Peyer's patch (tissue), 4 donors: ENCODE results near the gene TOX2. TPM values are rescaled to one million over a fixed set of nuclear protein-coding genes. Genes with fewer than 3 reads are reported as not detected.

Source experiments
- DNase-seq, 3 donors: peaks; one replicate each; pipeline ENCODE4 v3.0.0-alpha.2; 2017 to 2019
- H3K27ac ChIP-seq, 4 donors: fragments of 200-600 bp; sonication (generic); one replicate each; pipeline ENCODE4 v1.5.1; 2016 to 2019
- H3K27me3 ChIP-seq, 2 donors: fragments of 200-600 bp; sonication (generic); one replicate each; pipeline ENCODE4 v1.5.1; 2019
- H3K36me3 ChIP-seq, 3 donors: fragments of 200-600 bp; sonication (generic); one replicate each; pipeline ENCODE4 v1.5.1; 2016 to 2019
- H3K4me1 ChIP-seq, 4 donors: fragments of 200-600 bp; sonication (generic); one replicate each; pipeline ENCODE4 v1.5.1; 2016 to 2019
- H3K4me3 ChIP-seq, 4 donors: fragments of 200-600 bp; sonication (generic); 1 replicate in 3 of 4; 2 replicates in 1 of 4; pipeline ENCODE4 v1.5.1; 2016 to 2019; ENCODE audit warnings: mild to moderate bottlenecking in 1 of 4
- H3K9me3 ChIP-seq, 4 donors: fragments of 200-600 bp; sonication (generic); one replicate each; pipeline ENCODE4 v1.5.1; 2016 to 2019; ENCODE audit warnings: mild to moderate bottlenecking in 1 of 4
- POLR2A ChIP-seq, 2 donors: fragments of 450-650 bp; IDR thresholded peaks; one replicate each; pipeline ENCODE4 v1.5.1; 2017; ENCODE audit warnings: antibody characterized with exemption in 2 of 2, mild to moderate bottlenecking in 2 of 2, moderate library complexity in 2 of 2
- total RNA-seq, 4 donors: library from RNA; depleted of rRNA; stranded (reverse); fragments of >200 nt; gene quantifications; one replicate each; pipeline ENCODE4 v1.1.0, GENCODE V29; 2016
- TF ChIP-seq, protein P1 (sequence below), 6 experiments: fragments of 450-650 bp in 4 of 6; fragments of 200-600 bp in 2 of 6; sonication (generic) in 1 of 6; IDR thresholded peaks; one replicate each; pipeline ENCODE4 v1.5.1; 2017 to 2019; ENCODE audit warnings: antibody characterized with exemption in 6 of 6, mild to moderate bottlenecking in 3 of 6, moderate library complexity in 1 of 6

TOX2 gene
- total RNA-seq, 4 donors from 2014 or later: 1.9 to 5.8 (median 2.0) TPM

DNA sequence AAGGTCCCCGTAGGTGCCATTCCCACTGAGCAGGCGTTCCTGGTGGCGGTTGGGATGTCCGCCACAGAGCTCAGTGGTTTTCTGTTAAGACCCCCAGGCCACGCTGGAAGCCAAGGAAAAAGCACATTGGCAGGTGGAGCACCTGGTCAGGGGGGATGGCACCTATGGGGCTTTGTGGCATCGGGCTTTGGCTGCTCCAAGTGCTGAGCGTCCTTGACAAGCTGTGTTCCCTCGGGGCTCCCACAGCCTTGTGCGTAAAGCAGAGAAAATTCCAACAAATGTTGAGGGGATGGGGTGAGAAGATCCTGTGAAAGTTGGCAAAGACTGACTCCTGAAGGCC lies 137.0 kb downstream of the TOX2 start:
- TF ChIP-seq, protein P1, sequence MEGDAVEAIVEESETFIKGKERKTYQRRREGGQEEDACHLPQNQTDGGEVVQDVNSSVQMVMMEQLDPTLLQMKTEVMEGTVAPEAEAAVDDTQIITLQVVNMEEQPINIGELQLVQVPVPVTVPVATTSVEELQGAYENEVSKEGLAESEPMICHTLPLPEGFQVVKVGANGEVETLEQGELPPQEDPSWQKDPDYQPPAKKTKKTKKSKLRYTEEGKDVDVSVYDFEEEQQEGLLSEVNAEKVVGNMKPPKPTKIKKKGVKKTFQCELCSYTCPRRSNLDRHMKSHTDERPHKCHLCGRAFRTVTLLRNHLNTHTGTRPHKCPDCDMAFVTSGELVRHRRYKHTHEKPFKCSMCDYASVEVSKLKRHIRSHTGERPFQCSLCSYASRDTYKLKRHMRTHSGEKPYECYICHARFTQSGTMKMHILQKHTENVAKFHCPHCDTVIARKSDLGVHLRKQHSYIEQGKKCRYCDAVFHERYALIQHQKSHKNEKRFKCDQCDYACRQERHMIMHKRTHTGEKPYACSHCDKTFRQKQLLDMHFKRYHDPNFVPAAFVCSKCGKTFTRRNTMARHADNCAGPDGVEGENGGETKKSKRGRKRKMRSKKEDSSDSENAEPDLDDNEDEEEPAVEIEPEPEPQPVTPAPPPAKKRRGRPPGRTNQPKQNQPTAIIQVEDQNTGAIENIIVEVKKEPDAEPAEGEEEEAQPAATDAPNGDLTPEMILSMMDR (IDR thresholded peaks at IDR 0.05): no peak
- no peak for TF ChIP-seq POLR2A (IDR thresholded peaks at IDR 0.05)
- Histone ChIP-seq H3K36me3 (no peaks in the 10 kb centered on the region), H3K27me3 (no peaks in the 10 kb centered on the region), H3K27ac (no peak overlapping the region), H3K9me3 (no peaks in the 10 kb centered on the region), H3K4me3 (no peak overlapping the region), H3K4me1 (no peaks in the 10 kb centered on the region)
- peak in 1 of 3 donors; percentile 38 for DNase-seq

GRCh38 chr20:44052166-44052565 lies 137.5 kb downstream of the TOX2 start:
- Histone ChIP-seq H3K27me3 (no peaks in the 10 kb centered on the region), H3K36me3 (no peaks in the 10 kb centered on the region), H3K4me1 (no peaks in the 10 kb centered on the region), H3K9me3 (no peaks in the 10 kb centered on the region), H3K4me3 (no peak overlapping the region), H3K27ac (no peak overlapping the region)
- no peak for DNase-seq
- TF ChIP-seq, protein P1 (IDR thresholded peaks at IDR 0.05): no peak
- TF ChIP-seq POLR2A (IDR thresholded peaks at IDR 0.05): no peak

DNA sequence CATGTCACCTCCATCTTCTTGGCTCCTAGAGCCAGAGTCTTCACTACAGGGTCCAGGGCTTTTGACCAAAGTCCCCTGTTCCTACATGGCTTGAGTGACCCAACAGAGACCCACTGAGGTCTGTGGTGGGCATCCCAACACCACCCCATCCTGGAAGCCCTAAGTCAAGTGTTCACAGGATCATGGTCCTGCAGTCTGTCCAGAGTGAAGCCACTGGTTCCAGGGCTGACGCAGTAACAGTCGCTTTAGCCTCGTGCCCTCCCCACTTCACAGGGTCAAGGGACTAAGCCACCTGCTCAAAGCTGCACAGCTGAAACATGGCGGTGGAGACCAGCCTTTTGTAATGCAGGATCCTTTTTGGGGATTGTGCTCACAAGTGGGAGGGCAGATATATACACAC lies 138.4 kb downstream of the TOX2 start:
- Histone ChIP-seq H3K9me3 (no peaks in the 10 kb centered on the region), H3K4me3 (no peak overlapping the region), H3K36me3 (no peaks in the 10 kb centered on the region), H3K27me3 (no peaks in the 10 kb centered on the region), H3K27ac (no peak overlapping the region), H3K4me1 (no peaks in the 10 kb centered on the region)
- TF ChIP-seq, protein P1 (IDR thresholded peaks at IDR 0.05): no peak
- TF ChIP-seq POLR2A (IDR thresholded peaks at IDR 0.05): no peak
- no peak for DNase-seq

DNA sequence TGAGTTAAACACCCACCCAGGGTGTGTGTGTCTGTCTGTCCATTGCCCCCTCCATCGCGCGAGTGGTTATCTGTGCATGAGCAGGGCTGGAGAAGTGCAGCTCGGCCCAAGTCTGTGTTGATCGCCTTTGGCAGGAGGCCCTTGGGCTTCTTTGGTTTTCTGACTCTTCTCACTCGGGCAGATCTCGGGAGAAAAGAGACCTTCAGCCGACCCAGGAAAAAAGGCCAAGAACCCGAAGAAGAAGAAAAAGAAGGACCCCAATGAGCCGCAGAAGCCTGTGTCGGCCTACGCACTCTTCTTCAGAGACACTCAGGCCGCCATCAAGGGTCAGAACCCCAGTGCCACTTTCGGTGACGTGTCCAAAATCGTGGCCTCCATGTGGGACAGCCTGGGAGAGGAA lies 139.5 kb downstream of the TOX2 start:
- TF ChIP-seq POLR2A (IDR thresholded peaks at IDR 0.05): no peak
- TF ChIP-seq, protein P1 (IDR thresholded peaks at IDR 0.05): no peak
- Histone ChIP-seq H3K36me3 (no peaks in the 10 kb centered on the region), H3K27me3 (no peaks in the 10 kb centered on the region), H3K4me1 (no peaks in the 10 kb centered on the region), H3K4me3 (no peak overlapping the region), H3K27ac (no peak overlapping the region), H3K9me3 (no peaks in the 10 kb centered on the region)
- DNase-seq: peak in 1 of 3 donors; percentile 27

GRCh38 chr20:44054849-44055248 lies 140.2 kb downstream of the TOX2 start:
- no peak for TF ChIP-seq POLR2A (IDR thresholded peaks at IDR 0.05)
- TF ChIP-seq, protein P1 (IDR thresholded peaks at IDR 0.05): no peak
- H3K27ac ChIP-seq: no peak overlapping the region
- no peak for DNase-seq
- no peak overlapping the region for H3K4me3 ChIP-seq
- no peaks in the 10 kb centered on the region for H3K27me3 ChIP-seq
- H3K4me1 ChIP-seq: no peaks in the 10 kb centered on the region
- H3K9me3 ChIP-seq: no peaks in the 10 kb centered on the region
- no peaks in the 10 kb centered on the region for H3K36me3 ChIP-seq
